Measurements from ENCODE around the gene SULT1C4.

- TF ChIP-seq CTCF (IDR thresholded peaks at IDR 0.05; ENCODE audit: poor library complexity, severe bottlenecking) (no peak), TAF1 (IDR thresholded peaks at IDR 0.05; ENCODE audit: low read depth) (no peak), POLR2AphosphoS5 (IDR thresholded peaks at IDR 0.05) (no peak), REST (IDR thresholded peaks at IDR 0.05; ENCODE audit: borderline replicate concordance) (no peak)
Observed at GRCh38 chr2:108367561-108368175, 10.1 kb upstream of the SULT1C4 start.

Measured in neural cell (in vitro differentiated cells).